ENCODE measurements around the gene TRIM28.

Gene TRIM28

DNA sequence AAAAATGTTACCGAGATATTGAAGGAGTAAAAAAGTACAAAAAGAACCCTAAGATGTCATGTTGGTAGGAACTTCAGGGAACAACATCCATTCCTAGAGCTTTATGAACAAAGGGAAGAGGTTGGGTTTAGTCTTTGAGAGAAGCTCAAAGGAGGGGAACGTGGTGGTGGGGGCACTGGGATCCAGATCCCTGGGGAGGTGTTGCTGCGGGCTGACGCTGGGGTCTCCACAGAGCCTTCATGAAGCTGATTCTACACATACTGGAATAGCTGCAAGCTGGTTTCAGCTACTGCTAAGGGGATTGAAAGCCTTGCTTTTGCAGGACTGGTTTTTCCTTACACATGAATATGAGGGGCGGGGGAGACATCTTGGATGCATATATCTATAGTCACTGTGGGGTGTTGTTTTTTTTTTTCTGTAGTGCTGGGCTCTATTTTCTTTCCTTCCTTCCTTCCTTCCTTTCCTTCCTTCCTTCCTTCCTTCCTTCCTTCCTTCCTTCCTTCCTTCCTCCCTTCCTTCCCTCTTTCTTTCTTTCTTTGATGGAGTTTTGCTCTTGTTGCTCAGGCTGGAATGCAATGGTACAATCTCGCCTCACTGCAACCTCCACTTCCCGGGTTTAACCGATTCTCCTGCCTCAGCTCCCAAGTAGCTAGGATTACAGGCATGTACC lies 35.7 kb downstream of the TRIM28 start:
- no peak for DNase-seq

- DNase-seq, result peak; percentile 90 to 91
Observed at GRCh38 chr19:58581227-58582141, 37.6 kb downstream of the TRIM28 start.

DNA sequence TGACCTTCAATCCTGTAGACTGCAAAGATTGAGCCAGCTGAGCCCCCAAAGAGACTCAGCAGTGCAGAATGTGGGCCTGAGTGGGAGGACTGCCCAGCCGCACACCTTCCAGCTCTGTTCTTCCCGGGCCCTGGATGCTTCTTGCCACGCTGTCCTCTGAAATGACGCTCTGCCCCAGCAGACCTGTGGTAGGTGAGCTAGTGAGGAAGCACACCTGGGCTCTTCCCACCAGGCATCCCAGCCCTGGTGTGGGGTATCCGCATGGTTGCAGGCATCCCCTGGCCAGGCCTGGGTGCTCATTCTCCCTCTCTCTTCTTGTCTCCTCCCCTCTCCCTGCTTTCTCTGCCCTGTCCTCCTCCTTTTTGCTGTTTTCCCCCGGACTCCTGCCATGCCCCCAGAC lies 39.1 kb downstream of the TRIM28 start:
- DNase-seq, result no peak

DNA sequence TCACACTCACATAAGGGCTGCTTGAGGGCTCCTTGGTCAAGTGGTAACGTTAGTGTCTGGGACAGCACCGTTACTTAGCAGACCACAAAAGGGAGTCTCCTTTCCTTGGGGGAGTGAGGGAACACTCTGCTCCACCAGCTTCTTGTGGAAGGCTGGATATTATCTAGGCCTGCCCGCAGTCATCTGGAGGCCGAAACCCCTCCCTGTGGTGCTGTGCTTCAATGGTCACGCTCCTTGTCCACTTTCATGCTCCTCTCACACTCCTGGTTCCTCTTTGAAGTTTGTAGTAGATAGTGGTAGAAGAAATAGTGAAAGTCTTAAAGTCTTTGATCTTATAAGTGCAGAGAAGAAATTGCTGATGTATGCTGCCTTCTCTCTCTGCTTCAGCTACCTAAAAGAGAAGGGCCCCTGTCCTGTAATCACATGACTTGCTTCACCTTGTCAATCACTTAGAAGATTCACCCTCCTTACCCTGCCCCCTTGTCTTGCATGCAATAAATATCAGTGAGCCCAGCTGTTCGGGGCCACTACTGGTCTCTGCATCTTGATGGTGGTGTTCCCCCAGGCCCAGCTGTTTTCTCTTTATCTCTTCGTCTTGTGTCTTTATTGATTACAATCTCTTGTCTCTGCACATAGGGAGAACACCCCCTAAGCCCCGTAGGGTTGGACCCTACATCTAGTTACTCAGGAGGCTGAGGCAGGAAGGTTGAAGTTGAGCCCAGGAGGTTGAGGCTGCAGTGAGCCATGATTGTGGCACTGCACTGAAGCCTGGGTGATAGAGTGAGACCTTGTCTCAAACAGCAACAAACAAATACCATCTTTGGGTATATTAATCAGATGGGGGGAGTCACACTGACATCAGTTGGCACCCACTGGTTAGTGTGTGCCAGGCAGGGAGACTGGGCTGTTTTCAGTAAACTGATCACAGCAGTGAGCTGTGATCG lies 40.9 kb downstream of the TRIM28 start:
- DNase-seq, result no peak

- DNase-seq, result no peak
Observed at GRCh38 chr19:58585442-58586132, 41.7 kb downstream of the TRIM28 start.

GRCh38 chr19:58586133-58586765 lies 42.4 kb downstream of the TRIM28 start:
- no peak for DNase-seq

All from CD4-positive, alpha-beta T cell treated with Interleukin-1 beta for 1 hour (primary cell).